Measurements from ENCODE around the gene FABP1.

The FABP1 gene

DNA sequence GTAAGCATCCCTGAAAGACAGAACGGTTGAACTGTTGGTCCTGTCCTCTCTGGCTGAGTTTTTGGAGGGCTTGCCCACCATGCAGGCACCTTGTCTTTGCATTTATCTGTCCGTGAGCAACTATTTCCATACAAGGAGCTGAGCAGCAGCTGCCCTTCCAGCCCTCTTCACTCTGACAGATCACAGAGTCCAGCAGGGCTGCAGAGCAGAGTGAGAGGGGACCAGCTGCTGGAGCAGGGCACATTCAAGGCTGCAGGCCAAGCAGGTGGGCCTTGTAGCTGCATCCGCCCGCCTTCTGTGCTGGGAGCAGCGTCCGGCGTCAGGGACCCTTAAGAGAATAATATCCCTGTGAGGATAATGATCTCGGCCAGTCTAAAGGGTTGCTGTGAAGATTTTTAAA is 50.8 kb downstream of the FABP1 start:
- no peak for DNase-seq

DNA sequence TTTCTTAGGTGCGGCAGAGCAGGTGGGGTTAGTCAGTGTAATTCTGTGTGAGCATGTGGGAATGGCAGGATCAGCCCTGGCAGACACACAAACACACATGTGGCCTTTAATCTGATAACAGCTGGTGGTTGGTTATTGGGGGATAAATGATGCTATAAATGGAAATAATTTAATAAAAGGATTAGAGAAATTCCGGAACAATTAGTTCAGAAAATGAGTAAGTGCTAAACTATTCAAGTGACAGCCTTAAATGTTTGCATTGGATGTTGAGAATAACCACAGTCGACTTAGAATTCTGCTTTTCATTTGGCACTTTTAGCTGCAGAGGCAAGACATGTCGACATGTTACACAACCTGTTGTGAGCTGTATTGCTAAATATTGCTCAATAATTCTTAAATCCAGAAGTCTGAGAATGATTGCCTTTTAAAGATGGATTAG is 53.0 kb downstream of the FABP1 start:
- DNase-seq: no peak

DNA sequence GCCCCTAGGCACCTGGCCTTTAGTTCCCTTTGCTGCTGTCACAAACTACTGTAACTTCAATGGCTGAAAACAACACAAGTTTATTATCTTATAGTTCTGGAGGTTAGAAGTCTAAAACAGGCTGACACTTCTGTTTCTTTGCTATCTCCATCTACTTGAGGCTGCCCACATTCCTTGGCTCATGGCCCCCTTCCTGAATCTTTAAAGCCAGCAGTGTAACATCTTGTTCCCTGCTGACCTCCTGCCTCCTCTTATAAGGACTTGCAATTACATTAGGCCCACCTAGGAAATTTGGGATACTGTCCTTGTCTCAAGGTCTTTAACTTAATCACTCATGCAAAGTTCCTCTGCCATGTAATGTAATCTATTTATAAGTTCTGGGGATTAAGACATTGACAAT is 53.7 kb downstream of the FABP1 start:
- DNase-seq: no peak

Measured in NCI-H510A (cell line).